K562 (cell line): ENCODE results near the gene DBNL. TPM values are rescaled to one million over a fixed set of nuclear protein-coding genes. Genes with fewer than 3 reads are reported as not detected.

Experiments used
- BRF1 ChIP-seq: IDR thresholded peaks from 3 replicates; pipeline ENCODE4 v1.6.1; 2011; ENCODE audit warnings: borderline replicate concordance, mild to moderate bottlenecking; ENCODE audit not compliant: insufficient read length; ENCODE audit errors: extremely low read depth
- CEBPG ChIP-seq, 3 experiments: fragments of 200-800 bp in 1 of 3; sonication (Bioruptor generic) in 1 of 3; sonication (generic) in 1 of 3; formaldehyde crosslinking in 1 of 3; IDR thresholded peaks in 2 of 3; conservative IDR thresholded peaks in 1 of 3; 2 replicates each; pipeline versions ENCODE4 v1.6.1 to v1.8.0; 2016 to 2022; ENCODE audit warnings: missing compliant biosample characterization in 2 of 3, missing genetic modification characterization in 2 of 3, mild to moderate bottlenecking in 1 of 3, missing genetic modification reagents in 1 of 3
- CHAMP1 ChIP-seq: fragments of 450-650 bp; IDR thresholded peaks from 2 replicates; pipeline ENCODE4 v1.6.1; 2016; ENCODE audit warnings: mild to moderate bottlenecking
- FIP1L1 ChIP-seq: fragments of 200-400 bp; formaldehyde crosslinking; IDR thresholded peaks from 2 replicates; pipeline ENCODE4 v1.6.1; 2018; ENCODE audit warnings: mild to moderate bottlenecking, low read depth, low read length; ENCODE audit not compliant: poor library complexity, severe bottlenecking
- HNRNPH1 ChIP-seq: fragments of 200-400 bp; formaldehyde crosslinking; optimal IDR thresholded peaks from 2 replicates; pipeline ENCODE3; 2017; ENCODE audit warnings: low read depth, mild to moderate bottlenecking, low read length, moderate library complexity
- HOXB6 ChIP-seq: fragments of 250-450 bp; sonication (Bioruptor Pico); IDR thresholded peaks from 2 replicates; pipeline ENCODE4 v1.5.1; 2022; ENCODE audit warnings: mild to moderate bottlenecking, borderline replicate concordance
- JUN ChIP-seq, 2 experiments: sonication (generic) in 1 of 2; formaldehyde crosslinking in 1 of 2; IDR thresholded peaks; 2 replicates each; pipeline versions ENCODE4 v1.6.1 to v1.8.0; 2012 to 2022; ENCODE audit warnings: borderline replicate concordance in 2 of 2, mild to moderate bottlenecking in 2 of 2, improper control_type of control experiment in 1 of 2, low read depth in 1 of 2, low read length in 1 of 2, missing genetic modification reagents in 1 of 2
- NCOA6 ChIP-seq: fragments of 450-650 bp; IDR thresholded peaks from 2 replicates; pipeline ENCODE4 v1.6.1; 2017; ENCODE audit warnings: mild to moderate bottlenecking
- ZFPM2 ChIP-seq: fragments of 250-450 bp; sonication (Bioruptor Pico); IDR thresholded peaks from 2 replicates; pipeline ENCODE4 v1.5.1; 2022; ENCODE audit warnings: mild to moderate bottlenecking
- ZKSCAN1 ChIP-seq: fragments of 150-350 bp; IDR thresholded peaks from 2 replicates; pipeline ENCODE4 v1.6.1; 2016; ENCODE audit warnings: low read depth, low read length
- ZNF639 ChIP-seq, 2 experiments: fragments of 200-800 bp in 1 of 2; sonication (Bioruptor generic) in 1 of 2; sonication (generic) in 1 of 2; formaldehyde crosslinking in 1 of 2; IDR thresholded peaks in 1 of 2; conservative IDR thresholded peaks in 1 of 2; 2 replicates each; pipeline versions ENCODE4 v1.5.0 to v1.6.1; 2016 to 2020; ENCODE audit warnings: missing compliant biosample characterization in 1 of 2, missing genetic modification characterization in 1 of 2, missing genetic modification reagents in 1 of 2
- ZNF778 ChIP-seq: fragments of 450-650 bp; formaldehyde crosslinking; IDR thresholded peaks from 2 replicates; pipeline ENCODE4 v1.4.0; 2020; ENCODE audit warnings: mild to moderate bottlenecking, moderate library complexity
- polyA plus RNA-seq, 8 experiments: library from polyadenylated mRNA; depleted of rRNA in 4 of 8; stranded (reverse) in 5 of 8; unstranded in 3 of 8; fragments of >200 nt; fragmentation: Nextera tagmentation in 2 of 8; fragmentation: Illumina TruSeq in 1 of 8; extraction: Ambion mirVana in 2 of 8; extraction: Trizol in 1 of 8; gene quantifications; 2 replicates each; pipeline versions ENCODE4 v1.2.1 to v1.2.3, GENCODE V29; 2011 to 2014; ENCODE audit warnings: inconsistent platforms in 1 of 8, missing spikeins in 1 of 8
- total RNA-seq, 7 experiments: library from RNA; depleted of rRNA in 6 of 7; stranded (reverse); fragments of >200 nt in 6 of 7; fragmentation: Illumina TruSeq in 2 of 7; extraction: Trizol in 2 of 7; gene quantifications; 2 replicates each; pipeline versions ENCODE4 v1.2.1 to v1.2.3, GENCODE V29; 2011 to 2021; ENCODE audit warnings: low replicate concordance in 1 of 7
- TF ChIP-seq, protein P1 (sequence below): fragments of 450-650 bp; IDR thresholded peaks from 2 replicates; pipeline ENCODE4 v1.6.1; 2016; ENCODE audit warnings: borderline replicate concordance
- TF ChIP-seq, protein P2 (sequence below): fragments of 250-450 bp; sonication (Bioruptor Pico); IDR thresholded peaks from 2 replicates; pipeline ENCODE4 v1.4.0; 2020; ENCODE audit warnings: mild to moderate bottlenecking, moderate library complexity
- TF ChIP-seq, protein P3 (sequence below): fragments of 250-450 bp; sonication (Bioruptor Pico); IDR thresholded peaks from 2 replicates; pipeline ENCODE4 v1.8.0; 2022; ENCODE audit warnings: moderate library complexity, mild to moderate bottlenecking, inconsistent platforms

The DBNL gene
- total and polyA plus RNA-seq, 9 of the 15 experiments (the other 6 are each of a cell fraction or from before 2014, with no cell fraction given) = 1.9 to 65.1 (median 38.9) TPM

DNA sequence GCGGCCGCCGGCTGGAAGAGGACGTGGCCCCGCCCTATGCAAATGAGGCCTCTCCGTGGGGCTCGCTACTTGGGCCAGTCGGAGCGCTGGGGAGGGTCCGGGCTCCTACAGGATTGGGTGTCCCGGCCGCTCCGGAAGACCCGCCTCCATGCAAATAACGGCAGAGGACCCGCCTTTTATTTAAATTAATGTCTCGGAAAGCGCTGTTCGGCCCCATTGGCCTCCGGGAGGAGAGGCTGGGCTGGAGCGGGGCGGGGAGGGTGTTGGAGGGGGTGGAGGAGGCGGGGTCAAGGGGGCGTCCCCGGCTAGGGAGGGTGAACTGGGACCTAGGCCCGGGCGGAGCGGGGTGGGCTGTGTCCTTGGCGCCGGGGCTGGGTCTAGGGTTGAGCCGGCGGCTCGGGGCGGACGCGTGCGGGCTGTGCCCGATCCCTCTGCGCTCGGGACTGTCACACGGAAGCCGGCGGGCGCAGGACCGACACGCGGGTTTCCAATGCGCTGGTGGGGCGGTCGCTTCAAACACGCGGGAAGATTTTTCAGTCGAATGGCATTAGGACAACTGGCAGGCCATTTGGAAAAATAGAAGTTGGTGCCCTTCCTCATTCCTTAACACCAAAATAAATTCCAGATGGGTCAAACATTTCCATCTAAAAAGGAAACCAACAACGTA is 38.2 kb downstream of the DBNL start (continued):
- TF ChIP-seq, protein P1, sequence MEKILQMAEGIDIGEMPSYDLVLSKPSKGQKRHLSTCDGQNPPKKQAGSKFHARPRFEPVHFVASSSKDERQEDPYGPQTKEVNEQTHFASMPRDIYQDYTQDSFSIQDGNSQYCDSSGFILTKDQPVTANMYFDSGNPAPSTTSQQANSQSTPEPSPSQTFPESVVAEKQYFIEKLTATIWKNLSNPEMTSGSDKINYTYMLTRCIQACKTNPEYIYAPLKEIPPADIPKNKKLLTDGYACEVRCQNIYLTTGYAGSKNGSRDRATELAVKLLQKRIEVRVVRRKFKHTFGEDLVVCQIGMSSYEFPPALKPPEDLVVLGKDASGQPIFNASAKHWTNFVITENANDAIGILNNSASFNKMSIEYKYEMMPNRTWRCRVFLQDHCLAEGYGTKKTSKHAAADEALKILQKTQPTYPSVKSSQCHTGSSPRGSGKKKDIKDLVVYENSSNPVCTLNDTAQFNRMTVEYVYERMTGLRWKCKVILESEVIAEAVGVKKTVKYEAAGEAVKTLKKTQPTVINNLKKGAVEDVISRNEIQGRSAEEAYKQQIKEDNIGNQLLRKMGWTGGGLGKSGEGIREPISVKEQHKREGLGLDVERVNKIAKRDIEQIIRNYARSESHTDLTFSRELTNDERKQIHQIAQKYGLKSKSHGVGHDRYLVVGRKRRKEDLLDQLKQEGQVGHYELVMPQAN = no peak
- TF ChIP-seq CEBPG (CRISPR knock-in tag; IDR thresholded peaks at IDR 0.05) = no peak
- TF ChIP-seq CEBPG (tag; conservative IDR thresholded peaks at IDR 0.05 in 1 of 2, IDR thresholded peaks at IDR 0.05 in 1 of 2) = no peak
- no peak for TF ChIP-seq ZNF639 (CRISPR knock-in tag; conservative IDR thresholded peaks at IDR 0.05 in 1 of 2, IDR thresholded peaks at IDR 0.05 in 1 of 2)
- TF ChIP-seq ZNF778 (CRISPR knock-in tag) = no peak
- TF ChIP-seq, protein P2, sequence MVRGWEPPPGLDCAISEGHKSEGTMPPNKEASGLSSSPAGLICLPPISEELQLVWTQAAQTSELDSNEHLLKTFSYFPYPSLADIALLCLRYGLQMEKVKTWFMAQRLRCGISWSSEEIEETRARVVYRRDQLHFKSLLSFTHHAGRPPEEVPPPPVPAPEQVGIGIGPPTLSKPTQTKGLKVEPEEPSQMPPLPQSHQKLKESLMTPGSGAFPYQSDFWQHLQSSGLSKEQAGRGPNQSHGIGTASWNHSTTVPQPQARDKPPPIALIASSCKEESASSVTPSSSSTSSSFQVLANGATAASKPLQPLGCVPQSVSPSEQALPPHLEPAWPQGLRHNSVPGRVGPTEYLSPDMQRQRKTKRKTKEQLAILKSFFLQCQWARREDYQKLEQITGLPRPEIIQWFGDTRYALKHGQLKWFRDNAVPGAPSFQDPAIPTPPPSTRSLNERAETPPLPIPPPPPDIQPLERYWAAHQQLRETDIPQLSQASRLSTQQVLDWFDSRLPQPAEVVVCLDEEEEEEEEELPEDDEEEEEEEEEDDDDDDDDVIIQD (CRISPR knock-in tag) = no peak
- no peak for TF ChIP-seq NCOA6
- no peak for TF ChIP-seq ZFPM2 (CRISPR knock-in tag)
- no peak for TF ChIP-seq FIP1L1
- no peak for TF ChIP-seq ZKSCAN1
- TF ChIP-seq, protein P3, sequence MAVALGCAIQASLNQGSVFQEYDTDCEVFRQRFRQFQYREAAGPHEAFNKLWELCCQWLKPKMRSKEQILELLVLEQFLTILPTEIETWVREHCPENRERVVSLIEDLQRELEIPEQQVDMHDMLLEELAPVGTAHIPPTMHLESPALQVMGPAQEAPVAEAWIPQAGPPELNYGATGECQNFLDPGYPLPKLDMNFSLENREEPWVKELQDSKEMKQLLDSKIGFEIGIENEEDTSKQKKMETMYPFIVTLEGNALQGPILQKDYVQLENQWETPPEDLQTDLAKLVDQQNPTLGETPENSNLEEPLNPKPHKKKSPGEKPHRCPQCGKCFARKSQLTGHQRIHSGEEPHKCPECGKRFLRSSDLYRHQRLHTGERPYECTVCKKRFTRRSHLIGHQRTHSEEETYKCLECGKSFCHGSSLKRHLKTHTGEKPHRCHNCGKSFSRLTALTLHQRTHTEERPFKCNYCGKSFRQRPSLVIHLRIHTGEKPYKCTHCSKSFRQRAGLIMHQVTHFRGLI = no peak
- TF ChIP-seq HOXB6 (CRISPR knock-in tag) = no peak
- TF ChIP-seq HNRNPH1 = no peak
- no peak for TF ChIP-seq JUN (IDR thresholded peaks at IDR 0.05; ENCODE audit: borderline replicate concordance, low read depth, low read length)
- no peak for TF ChIP-seq JUN (CRISPR knock-in tag; IDR thresholded peaks at IDR 0.05; ENCODE audit: borderline replicate concordance)
- no peak for TF ChIP-seq BRF1
- TF ChIP-seq CHAMP1 = no peak
